ENCODE results near the gene SPRY1.

Gene SPRY1

GRCh38 chr4:123406872-123407271, 10.3 kb downstream of the SPRY1 start:
- in situ Hi-C loops (cut with HindIII; ENCODE audit: low sequenced_read_pairs), result no loop called here
- no peak for TF ChIP-seq CTCF (IDR thresholded peaks at IDR 0.05; ENCODE audit: low read depth, low read length)
- no peak for DNase-seq (ENCODE audit: low read depth, low spot score)
- H3K4me3 ChIP-seq (ENCODE audit: low read depth, low read length), result no peak overlapping the region

- in situ Hi-C loops (cut with HindIII; ENCODE audit: low sequenced_read_pairs), result no loop called here
- TF ChIP-seq CTCF (IDR thresholded peaks at IDR 0.05; ENCODE audit: low read depth, low read length), result no peak
- H3K4me3 ChIP-seq (ENCODE audit: low read depth, low read length), result no peak overlapping the region
- DNase-seq (ENCODE audit: low read depth, low spot score), result no peak
Observed at GRCh38 chr4:123408471-123409084, 12.0 kb downstream of the SPRY1 start.

- in situ Hi-C loops (cut with HindIII; ENCODE audit: low sequenced_read_pairs), result no loop called here
- TF ChIP-seq CTCF (IDR thresholded peaks at IDR 0.05; ENCODE audit: low read depth, low read length), result no peak
- H3K4me3 ChIP-seq (ENCODE audit: low read depth, low read length), result no peak overlapping the region
- DNase-seq (ENCODE audit: low read depth, low spot score), result no peak
Observed at GRCh38 chr4:123409334-123409733, 12.7 kb downstream of the SPRY1 start.

GRCh38 chr4:123411514-123411913, 14.9 kb downstream of the SPRY1 start:
- in situ Hi-C loops (cut with HindIII; ENCODE audit: low sequenced_read_pairs), result no loop called here
- TF ChIP-seq CTCF (IDR thresholded peaks at IDR 0.05; ENCODE audit: low read depth, low read length), result no peak

GRCh38 chr4:123412091-123412505, 15.5 kb downstream of the SPRY1 start:
- no peak overlapping the region for H3K4me3 ChIP-seq (ENCODE audit: low read depth, low read length)
- in situ Hi-C loops (cut with HindIII; ENCODE audit: low sequenced_read_pairs), result no loop called here
- TF ChIP-seq CTCF (IDR thresholded peaks at IDR 0.05; ENCODE audit: low read depth, low read length), result no peak
- DNase-seq (ENCODE audit: low read depth, low spot score), result no peak

More at GRCh38 chr4:123411514-123411913, 14.9 kb downstream of the SPRY1 start:
- no peak for DNase-seq (ENCODE audit: low read depth, low spot score)
- H3K4me3 ChIP-seq (ENCODE audit: low read depth, low read length), result no peak overlapping the region

- no peak for TF ChIP-seq CTCF (IDR thresholded peaks at IDR 0.05; ENCODE audit: low read depth, low read length)
- no peak overlapping the region for H3K4me3 ChIP-seq (ENCODE audit: low read depth, low read length)
- no peak for DNase-seq (ENCODE audit: low read depth, low spot score)
- in situ Hi-C loops (cut with HindIII; ENCODE audit: low sequenced_read_pairs), result no loop called here
Observed at GRCh38 chr4:123412700-123413512, 16.3 kb downstream of the SPRY1 start.

Data from astrocyte of the spinal cord (primary cell).